Measurements from ENCODE around the gene MBOAT1.

MBOAT1 gene

DNA sequence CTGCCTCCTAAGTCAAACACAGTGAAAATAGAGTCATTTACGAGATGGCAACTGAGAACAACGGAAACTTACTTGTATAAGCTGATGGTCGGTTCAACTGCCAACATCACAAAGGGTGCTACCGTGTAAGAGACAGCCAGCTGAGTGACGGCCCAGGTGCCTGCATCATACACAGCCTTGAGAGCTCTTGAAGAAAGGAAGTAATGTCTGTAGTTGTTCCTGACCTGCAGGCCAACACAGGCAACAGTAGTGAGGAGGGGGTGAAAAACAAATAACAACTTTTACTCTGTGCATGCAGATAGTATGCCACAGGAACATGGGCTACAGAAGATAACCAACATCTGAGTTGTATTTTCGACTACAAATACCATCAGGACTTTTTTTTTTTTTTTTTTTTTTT is 102.7 kb downstream of the MBOAT1 start:
- DNase-seq (ENCODE audit: low read depth in 2 of 3, low spot score in 2 of 3) = no peak

DNA sequence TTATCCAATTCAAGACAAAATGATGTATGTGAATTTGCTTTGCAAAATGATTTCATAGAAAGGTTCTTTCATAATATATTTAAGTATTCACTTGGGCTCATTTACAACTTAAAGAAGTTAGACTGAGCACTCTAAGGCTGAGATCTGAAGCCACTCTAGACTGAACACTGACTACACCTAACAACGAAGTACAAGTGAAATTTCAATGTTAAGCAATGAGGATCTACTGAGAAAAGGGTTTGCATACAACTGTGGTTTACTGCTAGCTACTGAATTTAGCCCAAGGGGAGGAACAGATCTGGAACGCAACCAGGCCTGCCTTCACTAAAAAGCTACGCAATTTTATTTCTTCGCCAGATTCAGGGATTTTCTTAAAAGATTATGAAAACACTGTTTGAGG is 106.4 kb downstream of the MBOAT1 start:
- DNase-seq (ENCODE audit: low read depth in 2 of 3, low spot score in 2 of 3) = no peak

DNA sequence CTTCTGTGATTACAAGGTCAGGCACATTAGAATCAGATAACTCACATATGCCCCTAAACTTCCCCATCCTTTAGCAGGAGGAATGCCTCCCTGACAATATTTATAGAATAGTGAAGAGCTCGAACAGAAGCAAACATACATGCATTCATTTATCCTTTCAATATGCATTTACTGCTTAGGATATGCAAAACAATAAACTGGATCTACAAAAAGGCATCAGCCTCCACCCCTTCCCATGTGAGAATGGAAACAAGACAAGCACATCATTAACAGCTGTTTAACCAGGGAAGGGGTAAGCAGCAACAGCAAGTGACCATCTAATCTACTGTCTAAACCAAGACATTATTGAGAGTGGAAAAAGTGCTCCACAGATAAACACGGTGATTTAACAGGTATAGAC is 107.6 kb downstream of the MBOAT1 start:
- no peak for DNase-seq (ENCODE audit: low read depth in 2 of 3, low spot score in 2 of 3)

DNA sequence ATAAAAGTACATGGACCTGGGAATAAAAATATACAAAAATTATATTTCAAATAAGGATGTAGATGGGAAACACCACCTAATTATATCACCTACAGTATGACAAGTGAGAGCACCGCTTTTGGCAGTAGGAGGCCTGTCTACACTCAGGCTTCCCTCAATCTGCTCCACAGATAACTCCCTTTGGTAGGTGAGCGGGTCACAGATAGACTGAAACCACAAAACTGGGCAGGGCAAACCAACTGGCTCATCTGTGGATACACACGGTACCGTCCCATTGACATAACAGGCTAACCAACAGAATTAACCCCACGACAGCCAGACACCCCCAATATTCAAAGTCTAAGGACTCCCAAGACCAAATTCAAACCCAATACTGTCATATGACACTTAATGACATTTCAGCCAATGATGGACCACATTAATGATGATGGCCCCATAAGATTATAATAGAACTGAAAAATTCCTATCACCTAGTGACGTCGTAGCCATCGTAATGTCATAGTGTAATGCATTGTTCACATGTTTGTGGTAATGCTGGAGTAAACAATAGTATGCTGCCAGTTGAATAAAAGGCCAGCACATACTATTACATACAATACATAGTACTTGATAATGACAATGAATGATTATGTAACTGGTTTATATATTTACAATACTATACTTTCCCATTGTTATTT is 109.7 kb downstream of the MBOAT1 start:
- DNase-seq (ENCODE audit: low read depth in 2 of 3, low spot score in 2 of 3) = no peak

DNA sequence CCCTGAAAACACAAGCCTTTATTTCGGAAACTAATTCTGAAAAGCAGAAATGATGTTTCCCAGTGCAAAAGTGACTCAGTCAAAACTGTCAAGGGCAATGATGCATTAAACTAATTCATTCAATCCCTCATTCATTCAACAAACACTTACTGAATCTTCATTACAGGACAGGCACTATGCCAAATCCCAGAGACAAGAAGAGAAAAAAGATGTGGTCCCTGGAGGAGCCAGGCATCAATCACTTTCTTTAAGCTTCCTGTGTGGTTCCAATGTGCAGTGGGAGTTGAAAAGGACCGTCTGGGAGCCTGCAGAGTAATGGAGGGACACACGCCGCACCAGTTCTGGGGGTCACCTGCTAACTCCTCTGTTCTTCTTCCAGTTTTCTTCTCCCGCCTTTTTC is 113.1 kb downstream of the MBOAT1 start:
- no peak for DNase-seq (ENCODE audit: low read depth in 2 of 3, low spot score in 2 of 3)

DNA sequence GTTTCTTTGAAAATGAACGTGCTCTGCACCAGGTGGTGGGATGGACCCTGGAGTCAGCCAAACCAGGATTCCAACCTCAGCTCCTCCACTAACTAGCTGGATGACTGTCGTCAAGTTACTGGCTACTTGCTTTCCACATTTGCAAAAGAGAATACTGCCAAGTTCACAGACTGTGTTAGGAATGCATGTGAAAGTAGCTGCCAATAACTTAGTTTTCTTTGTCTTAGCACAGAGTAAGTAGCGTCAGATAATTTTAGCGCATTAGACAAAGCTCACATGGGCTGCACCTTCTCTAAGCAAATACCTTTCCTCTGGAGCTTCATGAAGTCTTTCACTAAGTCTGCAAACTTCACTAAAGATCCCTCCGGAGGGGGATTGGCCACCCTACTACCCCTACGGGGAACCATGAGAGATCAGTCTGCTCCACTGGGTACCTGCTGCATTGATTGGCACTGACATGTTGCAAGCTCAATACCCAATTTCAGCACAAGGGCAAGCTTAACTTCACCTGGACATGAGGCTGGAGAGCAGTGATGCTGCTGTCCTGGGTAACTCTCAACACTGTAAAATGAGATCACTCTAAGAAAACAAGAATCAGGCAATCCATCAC is 113.9 kb downstream of the MBOAT1 start:
- DNase-seq (ENCODE audit: low read depth in 2 of 3, low spot score in 2 of 3) = no peak

DNA sequence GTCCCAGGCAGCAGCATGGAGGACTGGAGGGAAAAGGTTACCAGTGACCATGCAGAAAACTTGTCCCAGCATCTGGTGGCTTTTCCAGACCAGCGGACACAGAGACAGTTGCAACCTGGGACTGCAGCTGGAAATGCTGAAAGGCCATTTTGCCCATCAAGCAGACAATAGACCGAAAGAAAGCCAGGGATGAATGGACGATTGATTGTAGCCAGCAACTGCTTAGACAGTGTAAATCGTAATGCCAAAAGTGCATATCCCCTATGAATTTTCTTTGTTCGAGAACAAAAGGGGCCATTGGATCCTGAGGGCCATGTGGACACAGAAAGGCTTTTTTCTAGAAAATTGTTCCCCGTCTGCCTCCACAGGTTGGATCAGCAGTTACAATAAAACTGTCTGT is 115.7 kb downstream of the MBOAT1 start:
- no peak for DNase-seq (ENCODE audit: low read depth in 2 of 3, low spot score in 2 of 3)

DNA sequence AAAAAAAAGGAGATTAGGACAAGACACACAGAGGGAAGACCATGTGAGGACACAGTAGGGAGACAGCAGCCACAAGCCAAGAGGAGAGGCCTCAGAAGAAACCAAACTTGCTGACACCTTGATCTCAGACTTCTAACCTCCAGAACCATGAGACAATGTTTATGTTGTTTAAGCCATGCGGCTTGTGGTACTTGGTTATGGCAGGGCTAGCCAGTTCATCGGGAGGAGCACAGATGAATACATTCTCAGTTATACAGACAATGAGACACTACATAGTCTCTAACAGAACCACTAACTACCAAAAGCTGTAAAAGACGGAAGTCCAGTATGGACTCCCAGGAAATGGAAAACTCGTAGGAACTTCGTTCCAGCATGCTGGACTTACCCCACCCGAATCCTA is 116.8 kb downstream of the MBOAT1 start:
- no peak for DNase-seq (ENCODE audit: low read depth in 2 of 3, low spot score in 2 of 3)

DNA sequence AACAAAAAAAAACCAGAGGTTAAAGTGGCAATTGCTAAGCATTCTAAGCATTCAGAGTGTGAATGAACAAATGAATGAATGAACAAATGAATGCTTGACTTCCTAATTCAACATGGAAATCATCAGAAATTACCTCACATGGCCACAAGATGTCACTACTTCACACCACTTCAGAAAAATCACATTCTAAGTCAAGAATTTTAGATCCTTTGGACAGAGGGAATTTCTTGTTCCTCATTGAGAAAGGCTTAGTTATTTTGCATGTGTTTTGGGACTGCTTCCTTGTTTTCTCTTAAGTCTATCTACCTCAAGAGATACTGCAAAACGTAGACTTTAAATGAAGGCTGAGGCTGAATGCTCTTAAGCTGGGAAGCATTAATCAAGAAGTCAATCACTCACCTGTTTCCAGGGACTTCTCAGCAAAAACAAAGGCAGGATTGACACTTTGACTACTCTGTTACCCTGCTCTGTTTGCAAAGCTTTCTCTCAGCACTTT is 120.2 kb downstream of the MBOAT1 start:
- DNase-seq (ENCODE audit: low read depth in 2 of 3, low spot score in 2 of 3) = no peak

DNA sequence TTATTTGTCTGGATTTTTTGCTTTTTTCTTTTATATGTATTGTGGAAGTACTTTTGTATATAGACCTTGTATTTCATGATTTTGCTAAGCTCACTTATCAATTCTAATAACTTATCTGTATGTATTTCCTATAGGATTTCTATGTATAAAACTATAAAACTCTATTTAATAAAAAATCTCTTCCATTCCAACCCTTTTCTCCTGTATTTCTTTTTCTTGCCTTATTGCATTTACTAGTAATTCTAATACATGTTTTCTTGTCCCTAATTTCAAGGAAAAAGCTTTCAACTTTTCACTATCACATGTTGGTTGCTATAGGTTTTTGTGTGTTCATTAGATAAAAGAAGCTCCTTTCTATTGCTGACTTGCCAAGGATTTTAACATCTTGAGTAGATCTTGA is 125.3 kb downstream of the MBOAT1 start:
- no peak for DNase-seq (ENCODE audit: low read depth in 2 of 3, low spot score in 2 of 3)

DNA sequence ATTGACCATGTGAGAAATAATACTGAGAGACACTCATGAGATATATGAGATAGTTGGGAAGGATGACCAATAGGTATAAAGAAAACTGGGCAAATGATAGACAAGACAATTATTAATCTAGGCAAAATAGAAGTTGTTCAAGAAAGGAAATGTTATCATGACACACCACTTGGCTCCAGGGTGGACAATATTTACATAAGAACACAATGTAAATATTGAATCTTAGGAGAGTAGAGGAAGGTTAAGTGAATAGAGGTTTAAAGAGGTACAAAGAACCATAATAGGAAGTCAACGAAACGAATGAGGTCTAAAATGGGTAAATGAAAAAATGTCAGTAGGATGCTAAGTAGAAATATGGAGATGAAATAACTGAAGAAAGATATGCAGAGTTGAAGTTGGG is 126.5 kb downstream of the MBOAT1 start:
- no peak for DNase-seq (ENCODE audit: low read depth in 2 of 3, low spot score in 2 of 3)

DNA sequence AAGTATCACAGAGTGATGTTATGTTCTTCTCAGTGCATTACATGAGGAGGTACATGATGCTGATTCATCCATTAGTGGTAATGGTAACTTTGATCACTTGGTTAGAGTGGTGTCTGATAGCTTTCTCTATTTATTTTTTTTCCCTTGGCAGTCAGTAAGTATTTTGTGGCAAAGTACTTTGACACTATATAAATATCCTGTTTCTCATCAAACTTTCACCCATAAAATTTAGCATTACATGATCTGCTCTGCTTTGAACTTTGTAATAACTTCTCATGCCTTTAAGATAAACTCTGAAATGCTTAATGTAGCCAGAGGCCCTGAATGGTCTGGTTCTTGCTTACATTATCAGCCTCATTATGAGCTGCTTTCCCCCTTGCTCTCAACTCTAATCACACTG is 127.9 kb downstream of the MBOAT1 start:
- DNase-seq (ENCODE audit: low read depth in 2 of 3, low spot score in 2 of 3) = no peak

DNA sequence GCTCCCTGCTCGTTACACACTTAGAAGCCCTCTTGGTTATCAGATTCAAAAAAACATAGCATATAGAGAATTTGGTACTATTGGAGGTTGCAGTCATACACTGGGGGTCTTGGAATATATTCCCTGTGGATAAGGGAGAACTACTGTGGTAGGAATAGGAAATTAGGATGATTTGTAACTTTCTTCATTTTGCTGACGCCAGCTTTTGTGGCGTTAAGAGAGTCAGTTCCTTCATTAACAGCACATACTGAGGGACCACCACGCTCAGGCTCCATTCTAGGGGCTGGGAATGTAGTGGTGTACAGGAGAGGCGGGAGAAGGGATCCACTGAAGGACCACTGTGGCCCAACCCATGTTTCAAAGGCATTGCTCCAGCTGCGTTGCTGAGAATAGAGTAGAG is 140.3 kb downstream of the MBOAT1 start:
- DNase-seq (ENCODE audit: low read depth in 2 of 3, low spot score in 2 of 3) = no peak

DNA sequence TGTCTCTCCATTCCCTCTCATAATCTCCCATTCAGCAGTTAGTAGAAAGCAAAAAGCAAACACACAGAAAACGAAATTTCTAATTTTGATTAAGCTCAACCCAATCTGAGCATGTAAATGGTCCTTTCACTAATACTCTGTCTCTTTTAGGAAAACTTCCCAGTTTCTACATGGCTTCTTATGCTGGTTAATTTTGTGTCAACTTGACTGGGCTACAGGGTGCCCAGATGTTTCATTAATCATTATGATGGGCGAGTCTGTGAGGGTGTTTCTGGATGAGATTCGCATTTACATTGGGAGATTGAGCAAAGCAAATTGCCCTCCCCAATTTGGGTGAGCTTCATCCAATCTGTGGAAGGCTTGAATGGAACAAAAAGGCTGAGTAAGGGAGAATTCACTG is 142.2 kb downstream of the MBOAT1 start:
- DNase-seq (ENCODE audit: low read depth in 2 of 3, low spot score in 2 of 3) = no peak

DNA sequence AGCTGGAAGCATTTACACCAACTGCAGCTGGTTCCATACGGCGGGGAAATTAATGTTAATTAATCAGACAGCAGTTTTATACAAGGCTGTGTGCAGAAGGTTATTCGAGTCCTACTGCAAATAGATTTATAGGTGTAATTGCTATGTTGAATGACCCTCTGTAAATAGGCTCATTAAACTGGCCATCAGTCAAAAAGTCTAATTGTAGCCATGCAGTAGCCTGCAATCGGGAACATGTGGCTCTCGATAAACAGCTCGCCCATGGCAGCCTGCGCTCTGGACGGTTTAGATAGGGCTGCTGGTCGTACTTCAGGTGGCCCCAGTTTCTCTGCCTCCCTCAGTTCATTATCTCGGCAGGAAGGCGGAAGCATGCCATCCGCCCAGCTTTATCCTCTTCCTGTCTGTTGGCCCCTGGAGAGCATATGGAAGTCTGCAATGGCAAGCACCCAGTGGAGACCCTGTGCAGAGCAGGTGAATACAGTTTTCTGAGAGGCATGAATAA is 143.2 kb downstream of the MBOAT1 start:
- no peak for DNase-seq (ENCODE audit: low read depth in 2 of 3, low spot score in 2 of 3)

DNA sequence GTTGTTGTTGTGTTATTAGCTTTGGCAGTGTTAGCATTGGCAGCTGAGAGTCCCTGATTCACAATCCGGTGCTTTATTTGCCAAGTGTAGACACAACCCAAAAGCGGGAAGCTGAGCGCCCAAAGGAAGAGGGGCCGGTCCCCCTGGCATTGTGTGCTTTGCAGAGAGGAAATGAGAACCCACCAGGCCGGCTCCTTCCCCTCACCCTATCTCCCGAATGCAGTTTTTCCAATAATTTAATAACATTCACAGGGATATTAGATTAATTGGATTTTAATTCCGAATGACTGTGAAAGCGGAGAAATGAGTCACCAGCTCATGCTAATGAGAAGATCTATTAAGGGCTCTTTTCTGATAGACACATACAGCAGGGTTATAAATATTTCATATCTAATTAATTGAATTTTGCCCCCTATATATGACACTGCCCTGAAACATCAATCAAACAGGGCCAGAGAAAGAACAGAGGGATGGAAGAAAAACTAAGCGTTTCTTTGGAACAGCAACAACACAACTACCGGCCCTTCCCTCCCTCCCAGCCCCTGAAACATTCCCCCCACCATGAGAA is 143.8 kb downstream of the MBOAT1 start:
- DNase-seq (ENCODE audit: low read depth in 2 of 3, low spot score in 2 of 3) = no peak

DNA sequence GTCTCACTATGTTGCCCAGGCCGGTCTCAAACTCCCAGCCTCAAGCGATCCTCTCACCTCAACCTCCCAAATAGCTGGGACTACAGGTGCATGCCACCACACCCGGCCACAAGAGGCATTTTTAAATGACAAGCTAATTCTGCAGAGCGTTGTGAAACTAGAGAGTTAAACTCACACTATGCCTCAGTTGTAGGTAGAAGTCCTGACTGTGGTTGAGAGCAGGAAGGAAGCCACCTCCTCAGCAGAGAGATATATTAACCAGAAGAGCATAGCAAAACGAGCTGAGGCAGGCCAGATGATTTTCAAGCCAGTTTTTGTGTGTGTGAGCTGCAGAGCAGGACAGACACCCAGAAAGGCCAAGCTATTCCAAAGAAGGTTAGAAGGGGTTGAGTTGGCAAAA is 150.3 kb downstream of the MBOAT1 start:
- no peak for DNase-seq (ENCODE audit: low read depth in 2 of 3, low spot score in 2 of 3)

DNA sequence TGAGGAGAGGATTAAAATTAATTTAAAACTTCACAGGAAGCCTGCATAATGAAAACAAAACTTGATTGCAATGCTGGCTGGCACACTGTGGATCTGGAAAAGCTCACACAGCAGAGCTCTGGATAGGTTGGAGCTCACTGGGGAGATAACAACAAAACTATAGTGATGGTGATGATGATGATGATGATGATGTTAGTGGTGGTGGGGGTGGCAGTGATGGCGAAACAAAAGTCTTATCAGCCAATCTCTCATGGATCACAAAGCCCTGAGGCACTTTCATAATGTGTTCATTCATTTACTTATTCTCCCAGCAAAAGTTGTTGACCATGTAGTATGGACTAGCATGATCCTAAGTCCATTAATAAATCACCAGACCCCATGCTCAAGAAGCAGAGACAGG is 152.0 kb downstream of the MBOAT1 start:
- DNase-seq (ENCODE audit: low read depth in 2 of 3, low spot score in 2 of 3) = no peak

DNA sequence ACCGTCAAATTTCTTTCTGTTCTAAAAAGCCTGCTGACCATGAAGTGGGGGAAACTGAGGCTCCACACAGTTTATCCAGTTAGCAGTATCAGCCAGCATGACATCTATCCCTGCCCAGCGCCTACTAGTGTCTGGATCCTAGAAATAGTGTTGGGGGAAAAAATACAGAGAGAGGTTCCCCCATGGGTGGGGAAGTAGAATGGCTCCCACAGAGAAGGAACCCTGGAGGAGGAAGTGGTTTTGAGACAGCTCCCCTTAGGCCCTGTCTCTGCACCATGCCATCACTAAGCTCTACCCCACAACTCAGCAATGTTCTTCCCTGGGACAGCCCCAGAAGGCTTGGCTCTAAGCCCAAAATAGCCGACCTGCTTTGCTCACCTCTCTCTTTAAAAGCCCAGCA is 153.4 kb downstream of the MBOAT1 start:
- no peak for DNase-seq (ENCODE audit: low read depth in 2 of 3, low spot score in 2 of 3)

DNA sequence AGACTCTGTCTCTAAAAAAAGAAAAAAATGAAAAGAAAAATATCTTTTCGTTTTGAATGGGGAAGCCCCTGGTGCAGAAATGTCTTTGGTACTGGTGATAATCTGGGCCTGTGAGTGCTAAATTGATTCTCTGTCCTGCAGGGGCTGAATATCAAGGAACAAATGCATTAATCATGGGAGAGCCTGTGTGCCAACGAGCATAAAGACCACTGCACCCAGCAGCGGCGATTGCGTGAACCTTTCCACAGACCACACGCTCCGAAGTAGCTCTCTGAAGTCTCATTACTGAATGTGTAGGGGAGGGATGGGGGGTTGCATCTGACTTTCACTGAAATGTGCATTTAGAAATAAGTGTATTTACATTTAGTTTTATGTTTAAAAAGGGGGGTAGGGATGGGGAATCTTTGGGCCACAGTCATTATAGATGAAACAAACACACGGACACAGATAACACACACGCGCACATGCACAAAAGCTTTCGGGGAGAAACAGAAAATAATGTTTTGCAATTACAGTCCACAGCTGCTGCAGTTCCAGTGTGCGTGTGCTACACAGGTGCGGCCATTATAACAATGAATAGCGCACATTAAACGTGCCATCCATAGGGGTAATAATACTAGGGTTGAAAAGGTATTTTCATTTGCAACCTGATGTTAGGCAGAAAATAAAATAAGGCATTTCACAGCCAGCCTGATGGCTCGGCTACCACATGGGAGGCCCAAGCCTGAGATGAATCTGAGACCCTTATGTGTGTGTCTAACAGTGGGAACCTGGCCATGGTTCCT is 154.0 kb downstream of the MBOAT1 start:
- no peak for DNase-seq (ENCODE audit: low read depth in 2 of 3, low spot score in 2 of 3)

DNA sequence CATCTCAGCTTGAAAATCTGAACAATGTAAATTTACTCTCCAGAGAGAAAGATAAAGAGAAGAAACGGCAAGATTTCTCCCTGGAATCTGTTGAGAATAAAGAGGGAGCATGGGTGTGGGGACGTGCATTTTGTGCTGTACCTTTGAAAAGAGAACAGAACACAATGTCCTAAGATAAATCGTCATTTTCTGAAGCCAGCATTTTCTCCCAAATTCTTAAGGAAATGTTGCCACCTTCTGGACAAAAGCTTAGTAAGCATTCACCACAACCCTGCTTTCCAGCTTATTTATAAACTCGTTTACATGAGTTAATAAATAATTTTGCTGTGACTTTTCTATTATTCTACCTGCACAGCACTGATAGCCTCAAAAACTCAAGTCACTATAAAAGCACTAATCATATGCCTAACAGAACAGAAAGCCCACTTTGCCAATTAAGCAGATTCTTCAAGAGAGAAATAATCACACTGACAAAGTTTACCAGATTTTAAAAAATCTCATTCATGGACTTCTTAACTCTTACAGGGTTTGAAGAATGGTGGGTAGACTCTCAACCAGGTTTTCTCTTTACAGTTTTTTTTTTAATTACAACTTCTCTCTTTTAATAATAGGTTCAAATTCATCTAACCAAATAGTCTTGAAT is 155.8 kb downstream of the MBOAT1 start:
- DNase-seq (ENCODE audit: low read depth in 2 of 3, low spot score in 2 of 3) = no peak
